A549 (cell line): Measurements from ENCODE around the gene MBNL1. TPM values are rescaled to one million over a fixed set of nuclear protein-coding genes. Genes with fewer than 3 reads are reported as not detected.

ENCODE experiments used
- ATAC-seq, 2 experiments: fragments of 200-7000 bp in 1 of 2; fragments of >200 bp in 1 of 2; cut with Nextera tagmentation in 1 of 2; cut with Tn5 transposase in 1 of 2; 3 replicates each; pipeline versions ENCODE4 v1.8.0 to v1.9.1; 2018 to 2020; ENCODE audit warnings: mild to moderate bottlenecking in 1 of 2, moderate library complexity in 1 of 2
- CTCF ChIA-PET: fragments of 300-600 bp; sonication (Branson Sonifier 250); formaldehyde crosslinking; extraction: SDS; loops from one replicate; lab custom pipeline; 2021; ENCODE audit warnings: antibody characterized with exemption, inconsistent platforms; lab: Yijun Ruan, JAX
- POLR2A ChIA-PET: fragments of 350-600 bp; formaldehyde crosslinking; extraction: SDS; loops from one replicate; lab custom pipeline; 2021; ENCODE audit warnings: antibody characterized with exemption, inconsistent platforms; lab: Yijun Ruan, JAX
- DNase-seq, 2 experiments: peaks; one replicate each; pipeline versions ENCODE4 v3.0.0 to v3.0.0-alpha.2; 2011 to 2016; ENCODE audit warnings: low read depth in 1 of 2, low spot score in 1 of 2
- FAIRE-seq: peaks from 2 replicates; lab custom pipeline; 2011; peaks lifted over from hg19 to GRCh38; lab: Jason Lieb, UNC
- H3K27ac ChIP-seq, 2 experiments: fragments of >200 bp; sonication (Bioruptor Twin); formaldehyde crosslinking; 3 replicates each; pipeline ENCODE4 v1.5.1; 2016 to 2017
- H3K4me1 ChIP-seq: fragments of >200 bp; sonication (Bioruptor Twin); formaldehyde crosslinking; 3 replicates; pipeline ENCODE4 v1.6.1; 2016
- H3K4me2 ChIP-seq: fragments of >200 bp; sonication (Bioruptor Twin); formaldehyde crosslinking; 3 replicates; pipeline ENCODE4 v1.6.1; 2016
- H3K4me3 ChIP-seq: fragments of >200 bp; sonication (Bioruptor Twin); formaldehyde crosslinking; 3 replicates; pipeline ENCODE4 v1.5.1; 2016
- H3K9me3 ChIP-seq: fragments of >200 bp; sonication (Bioruptor Twin); formaldehyde crosslinking; 3 replicates; pipeline ENCODE4 v1.6.1; 2016
- BHLHE40 ChIP-seq: IDR thresholded peaks from 2 replicates; pipeline ENCODE4 v1.6.1; 2012; ENCODE audit warnings: low read depth, low read length, inconsistent platforms
- CBX8 ChIP-seq: fragments of 200-600 bp; sonication (generic); IDR thresholded peaks from 2 replicates; pipeline ENCODE4 v1.6.1; 2016
- CEBPB ChIP-seq, 2 experiments: fragments of >200 bp in 1 of 2; sonication (Bioruptor Twin) in 1 of 2; formaldehyde crosslinking in 1 of 2; IDR thresholded peaks; 2 replicates each; pipeline ENCODE4 v1.6.1; 2012 to 2016
- CHD4 ChIP-seq: fragments of 200-600 bp; sonication (generic); IDR thresholded peaks from 2 replicates; pipeline ENCODE4 v1.6.1; 2016; ENCODE audit warnings: antibody characterized with exemption, mild to moderate bottlenecking, borderline replicate concordance
- EHF ChIP-seq: fragments of 250-450 bp; sonication (Bioruptor Pico); IDR thresholded peaks from 2 replicates; pipeline ENCODE4 v1.5.0; 2020; ENCODE audit warnings: mild to moderate bottlenecking
- GATA3 ChIP-seq: IDR thresholded peaks from 2 replicates; pipeline ENCODE4 v1.6.1; 2012; ENCODE audit warnings: borderline replicate concordance
- HDAC2 ChIP-seq: fragments of 200-600 bp; sonication (generic); IDR thresholded peaks from 2 replicates; pipeline ENCODE4 v1.6.1; 2016
- HOXA7 ChIP-seq: fragments of 250-450 bp; sonication (Bioruptor Pico); IDR thresholded peaks from 2 replicates; pipeline ENCODE4 v1.5.0; 2020; ENCODE audit warnings: mild to moderate bottlenecking, moderate library complexity
- HOXB5 ChIP-seq: fragments of 250-450 bp; sonication (Bioruptor Pico); IDR thresholded peaks from 2 replicates; pipeline ENCODE4 v1.5.0; 2020; ENCODE audit warnings: mild to moderate bottlenecking, moderate library complexity
- JUN ChIP-seq, 2 experiments: fragments of >200 bp; sonication (Bioruptor Twin); formaldehyde crosslinking; IDR thresholded peaks; 2 replicates in 1 of 2; 3 replicates in 1 of 2; pipeline ENCODE4 v1.6.1; 2016 to 2017
- KDM5A ChIP-seq: fragments of 200-600 bp; sonication (generic); IDR thresholded peaks from 2 replicates; pipeline ENCODE4 v1.6.1; 2016; ENCODE audit warnings: antibody characterized with exemption, mild to moderate bottlenecking
- MAZ ChIP-seq: fragments of 150-350 bp; IDR thresholded peaks from 2 replicates; pipeline ENCODE4 v1.6.1; 2014; ENCODE audit warnings: antibody characterized with exemption, low read depth, low read length, borderline replicate concordance
- MYC ChIP-seq: IDR thresholded peaks from 2 replicates; pipeline ENCODE4 v1.6.1; 2012; ENCODE audit warnings: mild to moderate bottlenecking, inconsistent platforms, low read length, improper control_type of control experiment, borderline replicate concordance
- NFE2L2 ChIP-seq: fragments of 150-350 bp; conservative IDR thresholded peaks from 2 replicates; pipeline ENCODE4 v1.6.1; 2014; ENCODE audit warnings: low read length
- POLR2A ChIP-seq: IDR thresholded peaks from 2 replicates; pipeline ENCODE4 v1.6.1; 2012; ENCODE audit warnings: mild to moderate bottlenecking, low read length
- POLR2AphosphoS2 ChIP-seq: conservative IDR thresholded peaks from 2 replicates; pipeline ENCODE4 v1.6.1; 2012; ENCODE audit warnings: low read length, improper control_type of control experiment, inconsistent platforms
- RAD21 ChIP-seq, 2 experiments: fragments of >200 bp in 1 of 2; sonication (Bioruptor Twin) in 1 of 2; formaldehyde crosslinking in 1 of 2; IDR thresholded peaks in 1 of 2; conservative IDR thresholded peaks in 1 of 2; 2 replicates in 1 of 2; 3 replicates in 1 of 2; pipeline ENCODE4 v1.6.1; 2012 to 2018; ENCODE audit warnings: inconsistent platforms in 1 of 2
- RNF2 ChIP-seq: fragments of 200-600 bp; sonication (generic); IDR thresholded peaks from 2 replicates; pipeline ENCODE4 v1.6.1; 2016; ENCODE audit warnings: low read depth, mild to moderate bottlenecking, antibody characterized with exemption, moderate library complexity, borderline replicate concordance
- ZNF302 ChIP-seq: fragments of 250-450 bp; sonication (Bioruptor Pico); IDR thresholded peaks from 2 replicates; pipeline ENCODE4 v1.9.0; 2021; ENCODE audit warnings: inconsistent platforms, mild to moderate bottlenecking, moderate library complexity
- WGBS: methylation state at CpG from one replicate; pipeline ENCODE4 v1.1.6; 2017; ENCODE audit errors: missing lambda C conversion rate; 5-methylcytosine and 5-hydroxymethylcytosine counted together
- polyA plus RNA-seq, 4 experiments: library from polyadenylated mRNA; depleted of rRNA in 3 of 4; stranded (reverse); fragments of >200 nt; fragmentation: RNase III in 1 of 4; extraction: RNeasy Plus Mini Kit Qiagen cat#74134 plus additional on column Dnase treatment in 1 of 4; gene quantifications; 2 replicates in 3 of 4; 3 replicates in 1 of 4; pipeline ENCODE4 v1.2.3, GENCODE V29; 2011 to 2017
- TF ChIP-seq, protein P1 (sequence below): fragments of 450-650 bp; IDR thresholded peaks from 2 replicates; pipeline ENCODE4 v1.6.1; 2014; ENCODE audit warnings: antibody characterized with exemption
- TF ChIP-seq, protein P2 (sequence below): IDR thresholded peaks from 2 replicates; pipeline ENCODE4 v1.6.1; 2012
- TF ChIP-seq, protein P3 (sequence below): fragments of >200 bp; sonication (Bioruptor Twin); formaldehyde crosslinking; IDR thresholded peaks from 3 replicates; pipeline ENCODE4 v1.6.1; 2016
- TF ChIP-seq, protein P4 (sequence below): IDR thresholded peaks from 2 replicates; pipeline ENCODE4 v1.6.1; 2012

Gene MBNL1
- polyA plus RNA-seq, 2 of the 4 experiments (the other 2 are of a cell fraction) = 60.5 to 92.5 TPM

DNA sequence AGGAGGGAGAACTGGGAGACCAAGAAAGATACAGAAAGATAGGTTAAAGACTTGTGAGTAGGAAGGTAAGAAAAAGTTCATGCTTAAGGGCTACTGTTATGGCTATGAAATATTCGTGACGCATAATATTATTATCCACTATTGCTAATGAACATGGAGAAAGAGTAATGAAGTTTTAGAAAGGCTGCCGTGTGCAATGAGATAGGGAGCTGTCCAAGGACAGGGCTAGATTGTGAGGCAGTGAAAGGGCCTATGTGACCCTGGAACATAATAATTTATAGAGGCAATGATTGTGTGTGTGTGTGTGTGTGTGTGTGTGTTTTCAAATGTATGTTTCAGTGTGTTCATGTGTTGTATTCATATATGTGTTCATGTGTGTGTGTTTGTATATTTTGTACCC lies 27.7 kb downstream of the MBNL1 start:
- H3K4me2 ChIP-seq = no peak overlapping the region
- H3K27ac ChIP-seq = no peak overlapping the region
- 93% methylated on average over 3 of the region's 3 CpGs for WGBS
- peaks cover 74% of the 10 kb centered on the region for H3K4me1 ChIP-seq
- H3K4me3 ChIP-seq = no peak overlapping the region
- DNase-seq (no peak), ATAC-seq (no peak), FAIRE-seq (no peak)
- TF ChIP-seq, protein P1, sequence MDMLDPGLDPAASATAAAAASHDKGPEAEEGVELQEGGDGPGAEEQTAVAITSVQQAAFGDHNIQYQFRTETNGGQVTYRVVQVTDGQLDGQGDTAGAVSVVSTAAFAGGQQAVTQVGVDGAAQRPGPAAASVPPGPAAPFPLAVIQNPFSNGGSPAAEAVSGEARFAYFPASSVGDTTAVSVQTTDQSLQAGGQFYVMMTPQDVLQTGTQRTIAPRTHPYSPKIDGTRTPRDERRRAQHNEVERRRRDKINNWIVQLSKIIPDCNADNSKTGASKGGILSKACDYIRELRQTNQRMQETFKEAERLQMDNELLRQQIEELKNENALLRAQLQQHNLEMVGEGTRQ = no peak
- TF ChIP-seq RAD21 (conservative IDR thresholded peaks at IDR 0.05 in 1 of 2, IDR thresholded peaks at IDR 0.05 in 1 of 2) = no peak
- TF ChIP-seq GATA3 = no peak
- no peaks in the 10 kb centered on the region for H3K9me3 ChIP-seq
- ChIA-PET CTCF (interaction anchor here (1.0 to 1.5 kb wide), 2 partner anchors 9 to 147 kb away, joined by 3 to 4 read pairs; no protein-coding TSS in a partner anchor), POLR2A (interaction anchor here (0.7 kb wide), 1 partner anchor 113 kb away, joined by 6 read pairs; no protein-coding TSS in a partner anchor)

DNA sequence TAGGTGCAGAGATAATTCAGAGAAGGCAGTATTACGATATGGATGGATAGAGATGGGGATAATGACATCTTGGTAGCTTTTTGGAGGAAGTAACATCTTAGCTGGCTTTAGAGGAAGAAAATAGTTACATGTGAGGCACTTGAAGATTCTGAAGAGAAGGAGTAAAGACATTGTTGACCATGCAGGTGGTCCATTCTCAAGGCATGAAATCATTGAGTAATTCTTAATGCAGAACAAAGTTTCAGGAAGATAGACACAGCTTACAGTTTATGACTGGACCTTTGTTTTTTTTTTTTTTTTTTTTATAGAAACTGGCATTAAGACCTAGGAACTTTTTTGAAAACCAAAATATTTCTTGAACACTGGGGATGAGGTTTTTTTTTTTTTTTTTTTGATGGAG lies 28.2 kb downstream of the MBNL1 start:
- ChIA-PET POLR2A (interaction anchor here (0.5 to 0.7 kb wide), 3 partner anchors 28 to 114 kb away, joined by 3 to 6 read pairs (median 3); partner anchors contain the start of gene MBNL1), CTCF (interaction anchor here (1.0 kb wide), 1 partner anchor 147 kb away, joined by 4 read pairs; no protein-coding TSS in a partner anchor)
- 0 out of 3 replicates have a peak overlapping the region, but pooled peaks have one; percentile 18 for H3K4me2 ChIP-seq
- peaks cover 75% of the 10 kb centered on the region for H3K4me1 ChIP-seq
- DNase-seq = no peak
- no peak for FAIRE-seq
- no peak overlapping the region for H3K4me3 ChIP-seq
- no peak for ATAC-seq
- no peak overlapping the region for H3K27ac ChIP-seq
- no peaks in the 10 kb centered on the region for H3K9me3 ChIP-seq
- 87% methylated on average over 1 of the region's 1 CpG for WGBS
- no peak for TF ChIP-seq CHD4
- TF ChIP-seq, protein P2, sequence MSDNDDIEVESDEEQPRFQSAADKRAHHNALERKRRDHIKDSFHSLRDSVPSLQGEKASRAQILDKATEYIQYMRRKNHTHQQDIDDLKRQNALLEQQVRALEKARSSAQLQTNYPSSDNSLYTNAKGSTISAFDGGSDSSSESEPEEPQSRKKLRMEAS = no peak
- no peak for TF ChIP-seq NFE2L2
- TF ChIP-seq JUN (IDR thresholded peaks at IDR 0.05) = no peak
- no peak for TF ChIP-seq POLR2A
- TF ChIP-seq CBX8 = no peak
- TF ChIP-seq, protein P3, sequence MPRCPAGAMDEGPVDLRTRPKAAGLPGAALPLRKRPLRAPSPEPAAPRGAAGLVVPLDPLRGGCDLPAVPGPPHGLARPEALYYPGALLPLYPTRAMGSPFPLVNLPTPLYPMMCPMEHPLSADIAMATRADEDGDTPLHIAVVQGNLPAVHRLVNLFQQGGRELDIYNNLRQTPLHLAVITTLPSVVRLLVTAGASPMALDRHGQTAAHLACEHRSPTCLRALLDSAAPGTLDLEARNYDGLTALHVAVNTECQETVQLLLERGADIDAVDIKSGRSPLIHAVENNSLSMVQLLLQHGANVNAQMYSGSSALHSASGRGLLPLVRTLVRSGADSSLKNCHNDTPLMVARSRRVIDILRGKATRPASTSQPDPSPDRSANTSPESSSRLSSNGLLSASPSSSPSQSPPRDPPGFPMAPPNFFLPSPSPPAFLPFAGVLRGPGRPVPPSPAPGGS = no peak
- no peak for TF ChIP-seq HOXA7 (CRISPR knock-in tag)
- no peak for TF ChIP-seq EHF
- TF ChIP-seq KDM5A = no peak
- TF ChIP-seq HOXB5 (CRISPR knock-in tag) = no peak
- TF ChIP-seq BHLHE40 = no peak
- no peak for TF ChIP-seq HDAC2
- TF ChIP-seq, protein P4, sequence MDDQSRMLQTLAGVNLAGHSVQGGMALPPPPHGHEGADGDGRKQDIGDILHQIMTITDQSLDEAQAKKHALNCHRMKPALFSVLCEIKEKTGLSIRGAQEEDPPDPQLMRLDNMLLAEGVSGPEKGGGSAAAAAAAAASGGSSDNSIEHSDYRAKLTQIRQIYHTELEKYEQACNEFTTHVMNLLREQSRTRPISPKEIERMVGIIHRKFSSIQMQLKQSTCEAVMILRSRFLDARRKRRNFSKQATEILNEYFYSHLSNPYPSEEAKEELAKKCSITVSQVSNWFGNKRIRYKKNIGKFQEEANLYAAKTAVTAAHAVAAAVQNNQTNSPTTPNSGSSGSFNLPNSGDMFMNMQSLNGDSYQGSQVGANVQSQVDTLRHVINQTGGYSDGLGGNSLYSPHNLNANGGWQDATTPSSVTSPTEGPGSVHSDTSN = no peak

DNA sequence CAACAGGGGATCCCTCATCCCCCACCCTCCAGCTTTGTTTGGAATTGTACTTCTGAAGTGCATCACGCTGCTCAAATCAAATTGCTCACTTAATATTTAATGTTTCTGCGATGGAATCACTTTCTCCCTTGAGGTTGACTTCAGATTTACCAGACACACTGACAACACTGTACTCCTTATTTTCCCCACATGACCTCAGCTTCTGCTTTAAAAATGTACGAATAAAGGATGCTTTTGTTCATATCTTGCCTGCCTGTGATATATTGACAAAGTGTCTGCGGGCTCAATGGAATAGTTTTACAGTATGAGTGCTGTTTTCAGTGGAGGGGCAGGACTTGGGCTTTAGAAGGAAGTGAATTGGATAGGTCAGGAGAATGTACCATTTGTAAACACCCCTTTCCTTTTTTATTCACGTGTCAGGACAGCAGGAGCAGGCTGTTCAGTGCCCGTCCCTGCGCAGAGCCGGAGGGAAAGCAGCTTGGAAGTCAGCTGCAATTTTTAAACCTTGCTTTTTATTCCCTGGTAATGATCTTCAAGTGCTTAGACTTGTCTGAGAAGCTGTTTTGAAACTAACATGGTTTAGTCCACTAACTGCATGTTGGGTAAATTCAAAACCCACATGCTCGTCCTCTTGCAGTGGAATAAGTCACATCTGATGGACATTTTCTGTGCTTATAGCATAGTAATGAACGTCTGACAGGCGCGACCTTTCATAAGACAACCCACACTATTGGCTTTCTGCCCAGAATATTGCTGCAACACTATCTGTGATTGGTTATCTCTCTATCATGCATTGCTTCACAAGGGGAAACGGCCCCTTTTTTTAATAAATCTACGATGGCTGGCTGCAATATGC lies 29.9 kb downstream of the MBNL1 start:
- H3K27ac ChIP-seq = peak overlapping the region; percentile 74 to 76
- no peaks in the 10 kb centered on the region for H3K9me3 ChIP-seq
- TF ChIP-seq MAZ = no peak
- TF ChIP-seq MYC = peak; percentile 9
- peak; percentile 69 to 91; a peak in 3 of 4 replicates for TF ChIP-seq CEBPB (IDR thresholded peaks at IDR 0.05)
- TF ChIP-seq GATA3 = peak; percentile 55
- TF ChIP-seq, protein P2 = peak; percentile 77
- TF ChIP-seq RAD21 (conservative IDR thresholded peaks at IDR 0.05 in 1 of 2, IDR thresholded peaks at IDR 0.05 in 1 of 2) = peak in 1 of 2 experiments; percentile 12; a peak in 1 of 5 replicates
- TF ChIP-seq RNF2 = no peak
- TF ChIP-seq POLR2AphosphoS2 = 0 out of 2 replicates have a peak, but pooled peaks have one; percentile 15
- no peak for TF ChIP-seq ZNF302 (CRISPR knock-in tag)
- H3K4me3 ChIP-seq = peak overlapping the region; percentile 41
- ATAC-seq = peak; percentile 86 to 87
- FAIRE-seq = no peak
- CTCF ChIA-PET = interaction anchor here (0.9 to 1.6 kb wide), 3 partner anchors 10 to 40 kb away, joined by 3 read pairs; no protein-coding TSS in a partner anchor
- 2% methylated on average over 14 of the region's 14 CpGs for WGBS
- peak overlapping the region; percentile 93 for H3K4me2 ChIP-seq
- peak; percentile 34 to 85 for DNase-seq
- H3K4me1 ChIP-seq = peaks cover 83% of the 10 kb centered on the region
- POLR2A ChIA-PET = no interaction called here
